ENCODE measurements around the gene ZC3HAV1.

ZC3HAV1 gene

DNA sequence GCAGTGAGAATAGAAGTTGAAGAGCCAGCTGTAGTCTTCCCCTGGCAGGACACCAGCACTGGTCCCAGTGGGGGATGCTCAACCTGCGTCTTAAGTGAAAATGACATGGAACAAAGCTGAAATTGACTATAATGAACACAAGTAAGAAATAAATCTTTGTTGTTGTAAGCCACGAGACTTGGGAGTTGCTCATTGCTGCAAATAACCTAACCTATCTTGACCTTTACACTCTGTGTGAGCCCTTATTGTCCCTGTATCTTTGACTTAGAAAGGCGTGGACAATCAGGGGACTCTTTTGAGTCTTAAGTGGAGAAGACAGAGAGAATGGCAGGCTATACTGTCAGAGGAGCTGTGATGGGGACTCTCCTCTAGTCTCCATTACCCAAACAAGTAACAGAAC lies 90.6 kb downstream of the ZC3HAV1 start:
- no peak for DNase-seq (ENCODE audit: low spot score)

DNA sequence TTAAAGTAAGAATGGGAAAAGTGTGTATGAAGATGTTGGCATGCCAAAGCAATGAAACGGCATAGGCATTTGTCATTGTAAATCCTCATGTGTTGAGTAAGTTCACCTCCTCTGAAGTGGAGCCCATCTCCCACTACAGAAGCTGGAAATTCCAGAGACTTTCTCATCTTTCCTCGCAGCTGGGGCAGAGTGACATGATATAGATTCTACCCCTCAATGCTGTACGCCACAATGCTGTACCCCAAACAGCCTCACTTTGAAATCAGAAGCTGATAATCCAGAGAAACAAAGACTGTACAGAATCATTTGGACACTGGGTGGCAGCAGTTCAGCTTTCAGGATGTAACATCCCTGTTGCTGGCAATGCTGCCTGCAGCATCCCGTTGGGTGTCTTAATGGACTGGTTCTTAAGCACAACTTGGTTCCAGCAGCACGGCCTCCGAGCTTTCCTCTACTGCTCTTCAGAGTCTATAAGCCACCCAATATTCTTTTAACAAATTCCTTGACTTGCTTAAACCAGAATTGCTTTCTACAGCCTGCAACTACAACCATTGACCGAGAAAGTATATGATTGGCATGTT lies 92.5 kb downstream of the ZC3HAV1 start:
- peak; percentile 50 for DNase-seq (ENCODE audit: low spot score)

DNA sequence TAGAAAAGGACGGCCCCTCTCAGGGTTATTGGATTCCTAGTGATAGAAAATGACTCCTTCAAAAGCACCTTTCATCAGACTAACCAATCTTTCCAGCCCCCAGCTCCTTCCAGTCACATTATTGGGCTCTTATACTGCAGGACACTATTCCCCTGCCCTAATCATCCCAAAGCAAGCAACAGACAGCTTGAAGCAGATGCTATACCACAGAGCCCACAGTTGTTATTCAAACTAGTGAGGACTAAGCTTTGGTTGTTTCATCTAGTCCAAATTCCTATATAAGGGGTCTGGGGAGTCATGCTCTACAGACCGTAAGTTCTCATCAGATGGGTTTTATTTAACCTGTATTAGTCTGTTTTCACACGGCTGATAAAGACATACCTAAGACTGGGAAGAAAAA lies 98.1 kb downstream of the ZC3HAV1 start:
- no peak for DNase-seq (ENCODE audit: low spot score)

DNA sequence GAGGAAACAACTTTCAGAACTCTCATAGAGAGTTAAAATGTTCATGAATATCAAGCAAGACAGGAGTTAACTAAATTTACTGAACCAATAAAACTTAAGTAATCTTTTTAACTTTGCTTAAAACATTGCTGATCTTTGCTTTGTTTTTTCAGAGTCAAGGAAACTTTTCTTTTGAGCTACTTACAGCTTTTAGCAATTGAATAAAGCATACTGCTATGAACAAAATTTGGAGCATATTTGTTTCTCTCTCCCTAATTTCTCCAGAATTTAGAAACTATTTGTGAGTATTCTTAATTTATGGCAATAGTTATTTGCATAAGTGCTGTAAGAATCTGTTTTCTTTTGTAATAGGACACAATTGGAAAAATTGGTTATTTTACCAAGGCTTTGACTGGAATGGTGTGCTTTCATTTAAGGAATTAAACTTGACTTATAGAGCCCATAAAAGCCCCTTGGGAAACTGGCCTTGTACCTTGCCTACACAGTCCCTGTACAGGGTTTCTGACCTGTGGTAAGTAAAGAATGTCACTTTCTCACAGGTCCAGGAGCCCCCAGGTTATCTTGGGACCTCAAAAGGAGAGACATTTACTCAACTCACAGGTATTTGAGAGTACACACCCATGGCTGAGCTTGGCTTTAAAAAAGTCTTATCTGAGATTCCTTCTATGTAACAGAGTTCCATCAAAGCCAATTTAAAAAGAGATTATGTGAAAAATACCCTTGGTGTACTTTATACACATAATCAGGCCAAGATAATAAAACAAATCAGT lies 105.0 kb downstream of the ZC3HAV1 start:
- DNase-seq (ENCODE audit: low spot score): no peak

DNA sequence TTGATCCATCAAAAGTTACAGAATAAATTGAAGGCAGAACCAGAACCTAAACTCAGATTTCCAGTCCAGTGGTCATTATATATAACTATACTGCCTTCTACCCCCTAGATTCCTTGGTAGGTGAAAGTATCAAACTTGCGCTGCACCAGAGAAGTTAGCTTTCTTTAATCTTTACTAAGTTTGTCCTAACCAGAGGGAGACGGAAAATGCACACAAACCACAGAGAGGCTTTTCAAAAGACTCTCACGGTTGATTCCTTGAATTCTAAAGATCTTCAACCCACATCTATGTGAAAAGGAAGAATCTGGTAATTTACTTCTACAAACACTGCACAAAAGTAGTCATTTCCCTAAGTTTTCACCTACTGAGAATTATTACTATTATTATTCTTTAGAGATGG lies 110.1 kb downstream of the ZC3HAV1 start:
- no peak for DNase-seq (ENCODE audit: low spot score)

Data from putamen (tissue), 1 donor.